PC-3 (cell line): ENCODE results near the gene KRT6C. TPM values are rescaled to one million over a fixed set of nuclear protein-coding genes. Genes with fewer than 3 reads are reported as not detected.

Experiments used
- ATAC-seq: fragments of 200-7000 bp; cut with Tn5 transposase; 2 replicates; pipeline ENCODE4 v1.9.1; 2020; ENCODE audit warnings: mild to moderate bottlenecking, moderate library complexity
- BruUV-seq: library from RNA; stranded (reverse); fragments of 400-500 nt; replicated peaks from 2 replicates; lab custom pipeline; 2021; lab: Mats Ljungman, UMichigan
- CTCF ChIA-PET: fragments of 300-600 bp; sonication (Branson Sonifier 250); formaldehyde crosslinking; loops from one replicate; lab custom pipeline; 2022; ENCODE audit warnings: antibody characterized with exemption; lab: Charles Lee
- POLR2A ChIA-PET: fragments of 300-600 bp; sonication (Branson Sonifier 250); formaldehyde crosslinking; loops from one replicate; lab custom pipeline; 2022; ENCODE audit warnings: antibody characterized with exemption; ENCODE audit not compliant: unreplicated experiment; lab: Charles Lee
- DNase-seq: peaks from one replicate; pipeline ENCODE4 v3.0.0-alpha.2; 2015
- H2AFZ ChIP-seq: fragments of 300-600 bp; sonication (generic); 2 replicates; pipeline ENCODE4 v1.6.0; 2016; ENCODE audit warnings: antibody characterized with exemption, low read length
- H3F3A ChIP-seq: fragments of 300-600 bp; sonication (generic); one replicate; pipeline ENCODE4 v1.6.0; 2017; ENCODE audit warnings: antibody characterized with exemption, low read length, control low read depth, mild to moderate bottlenecking; ENCODE audit not compliant: unreplicated experiment
- H3K27ac ChIP-seq: fragments of 300-600 bp; sonication (generic); 2 replicates; pipeline ENCODE4 v1.5.1; 2016; ENCODE audit warnings: mild to moderate bottlenecking, low read length
- H3K27me3 ChIP-seq: fragments of 300-600 bp; sonication (generic); 2 replicates; pipeline ENCODE4 v1.6.1; 2016; ENCODE audit warnings: low read length, mixed read lengths
- H3K36me3 ChIP-seq: fragments of 300-600 bp; sonication (generic); 2 replicates; pipeline ENCODE4 v1.6.1; 2016; ENCODE audit warnings: low read depth, mixed run types, low read length, mixed read lengths
- H3K4me1 ChIP-seq: fragments of 300-600 bp; sonication (generic); 2 replicates; pipeline ENCODE4 v1.5.1; 2016; ENCODE audit warnings: low read length; ENCODE audit not compliant: insufficient read depth
- H3K4me2 ChIP-seq: fragments of 300-600 bp; sonication (generic); 2 replicates; pipeline ENCODE4 v1.6.0; 2016; ENCODE audit warnings: low read length
- H3K4me3 ChIP-seq: fragments of 300-600 bp; sonication (generic); 2 replicates; pipeline ENCODE4 v1.5.1; 2016; ENCODE audit warnings: mild to moderate bottlenecking, low read length, mixed read lengths
- H3K79me2 ChIP-seq: fragments of 300-600 bp; sonication (generic); 2 replicates; pipeline ENCODE4 v1.6.1; 2017; ENCODE audit warnings: low read length, mixed read lengths
- H3K9ac ChIP-seq: fragments of 300-600 bp; sonication (generic); 2 replicates; pipeline ENCODE4 v1.6.0; 2016; ENCODE audit warnings: mild to moderate bottlenecking, low read length
- H3K9me2 ChIP-seq: fragments of 300-600 bp; sonication (generic); replicated peaks from 2 replicates; pipeline ENCODE4 v1.6.1; 2016; ENCODE audit warnings: mixed run types, low read length, mixed read lengths
- H3K9me3 ChIP-seq: fragments of 300-600 bp; sonication (generic); 2 replicates; pipeline ENCODE4 v1.6.1; 2016; ENCODE audit warnings: low read length, mixed read lengths
- H4K20me1 ChIP-seq: fragments of 300-600 bp; sonication (generic); 2 replicates; pipeline ENCODE4 v1.6.1; 2016; ENCODE audit warnings: low read length, mixed read lengths
- EZH2 ChIP-seq: fragments of 300-600 bp; sonication (generic); IDR thresholded peaks from one replicate; pipeline ENCODE4 v1.6.1; 2017; ENCODE audit warnings: antibody characterized with exemption, mild to moderate bottlenecking, low read length; ENCODE audit not compliant: unreplicated experiment
- EZH2phosphoT487 ChIP-seq: fragments of 300-600 bp; sonication (generic); IDR thresholded peaks from 2 replicates; pipeline ENCODE4 v1.6.1; 2018; ENCODE audit warnings: mild to moderate bottlenecking, antibody characterized with exemption, low read length, borderline replicate concordance
- intact Hi-C: fragments of 100-400 bp; cut with micrococcal nuclease; formaldehyde crosslinking; loops from 2 replicates; pipeline ENCODE4 v1.9.0; 2023
- total RNA-seq: library from RNA; depleted of rRNA; stranded (reverse); fragments of >200 nt; gene quantifications from 2 replicates; pipeline ENCODE4 v1.2.3, GENCODE V29; 2014
- TF ChIP-seq, protein P1 (sequence below): fragments of 300-600 bp; sonication (generic); conservative IDR thresholded peaks from 2 replicates; pipeline ENCODE4 v1.5.1; 2017; ENCODE audit warnings: antibody characterized with exemption, low read depth, mild to moderate bottlenecking, low read length

Gene KRT6C
- total RNA-seq, 1 experiment from 2014 or later = not detected

DNA sequence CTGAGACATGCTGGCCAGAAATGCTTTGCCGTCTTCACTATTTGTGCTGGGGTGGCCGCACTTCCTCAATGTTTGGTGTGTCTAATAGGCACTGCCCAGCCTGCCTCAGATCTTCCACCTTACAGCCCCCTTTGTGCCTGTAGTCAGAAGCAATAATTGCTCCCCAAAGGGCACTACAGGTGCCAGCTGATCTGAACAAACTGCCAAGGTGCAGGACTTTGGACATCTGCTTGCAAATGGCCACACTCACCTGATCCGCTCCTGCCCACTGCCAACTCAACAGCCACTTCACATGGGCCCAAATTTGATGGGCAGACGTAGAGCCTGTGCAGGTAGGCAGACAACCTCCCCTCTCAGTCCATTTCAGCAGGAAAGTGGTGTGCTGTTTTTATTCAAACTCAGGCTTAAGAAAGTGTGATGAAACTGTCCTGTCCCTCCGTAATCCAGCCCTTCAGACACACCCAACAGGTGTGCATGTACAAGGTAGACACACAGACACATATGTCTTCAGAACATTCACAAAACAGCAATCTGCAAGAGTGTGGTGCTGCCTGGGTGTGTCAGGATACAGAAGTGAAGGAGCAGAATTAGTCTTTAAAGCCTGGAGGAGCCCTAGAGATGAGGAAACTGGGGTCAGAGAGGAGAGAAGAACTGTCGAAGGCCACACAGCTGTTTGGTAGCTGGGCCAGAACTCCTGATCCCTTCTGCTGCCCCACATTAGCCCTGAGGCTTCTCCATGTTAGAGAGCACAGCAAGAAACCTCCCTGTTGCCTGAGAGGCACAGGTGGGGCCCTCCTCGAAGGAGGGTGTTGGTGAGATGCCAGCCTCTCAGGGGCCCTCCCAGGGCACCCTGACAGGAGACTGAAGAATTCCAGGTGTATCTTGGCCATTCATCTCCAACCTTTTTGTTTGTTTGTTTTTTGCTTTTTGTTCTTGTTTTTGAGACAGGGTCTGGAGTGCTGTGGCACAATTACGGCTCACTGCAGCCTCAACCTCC, 35.0 kb downstream of the KRT6C start:
- TF ChIP-seq EZH2 (no peak), EZH2phosphoT487 (no peak)
- TF ChIP-seq, protein P1, sequence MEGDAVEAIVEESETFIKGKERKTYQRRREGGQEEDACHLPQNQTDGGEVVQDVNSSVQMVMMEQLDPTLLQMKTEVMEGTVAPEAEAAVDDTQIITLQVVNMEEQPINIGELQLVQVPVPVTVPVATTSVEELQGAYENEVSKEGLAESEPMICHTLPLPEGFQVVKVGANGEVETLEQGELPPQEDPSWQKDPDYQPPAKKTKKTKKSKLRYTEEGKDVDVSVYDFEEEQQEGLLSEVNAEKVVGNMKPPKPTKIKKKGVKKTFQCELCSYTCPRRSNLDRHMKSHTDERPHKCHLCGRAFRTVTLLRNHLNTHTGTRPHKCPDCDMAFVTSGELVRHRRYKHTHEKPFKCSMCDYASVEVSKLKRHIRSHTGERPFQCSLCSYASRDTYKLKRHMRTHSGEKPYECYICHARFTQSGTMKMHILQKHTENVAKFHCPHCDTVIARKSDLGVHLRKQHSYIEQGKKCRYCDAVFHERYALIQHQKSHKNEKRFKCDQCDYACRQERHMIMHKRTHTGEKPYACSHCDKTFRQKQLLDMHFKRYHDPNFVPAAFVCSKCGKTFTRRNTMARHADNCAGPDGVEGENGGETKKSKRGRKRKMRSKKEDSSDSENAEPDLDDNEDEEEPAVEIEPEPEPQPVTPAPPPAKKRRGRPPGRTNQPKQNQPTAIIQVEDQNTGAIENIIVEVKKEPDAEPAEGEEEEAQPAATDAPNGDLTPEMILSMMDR = no peak
- H3K27ac ChIP-seq = no peak overlapping the region
- no peak overlapping the region for H2AFZ ChIP-seq
- ChIA-PET POLR2A (no interaction called here), CTCF (no interaction called here)
- peaks cover 96% of the 10 kb centered on the region for H3K4me1 ChIP-seq
- no TSS peak for BruUV-seq
- ATAC-seq (no peak), DNase-seq (no peak)
- intact Hi-C loops = no loop called here
- H3K79me2 ChIP-seq = no peaks in the 10 kb centered on the region
- no peaks in the 10 kb centered on the region for H3K27me3 ChIP-seq
- H3K9ac ChIP-seq = no peak overlapping the region
- no peak overlapping the region for H3K4me2 ChIP-seq
- no peaks in the 10 kb centered on the region for H3K9me2 ChIP-seq
- no peaks in the 10 kb centered on the region for H4K20me1 ChIP-seq
- H3K9me3 ChIP-seq = no peaks in the 10 kb centered on the region
- no peaks in the 10 kb centered on the region for H3K36me3 ChIP-seq
- H3K4me3 ChIP-seq = no peak overlapping the region
- peaks cover 36% of the 10 kb centered on the region for H3F3A ChIP-seq

DNA sequence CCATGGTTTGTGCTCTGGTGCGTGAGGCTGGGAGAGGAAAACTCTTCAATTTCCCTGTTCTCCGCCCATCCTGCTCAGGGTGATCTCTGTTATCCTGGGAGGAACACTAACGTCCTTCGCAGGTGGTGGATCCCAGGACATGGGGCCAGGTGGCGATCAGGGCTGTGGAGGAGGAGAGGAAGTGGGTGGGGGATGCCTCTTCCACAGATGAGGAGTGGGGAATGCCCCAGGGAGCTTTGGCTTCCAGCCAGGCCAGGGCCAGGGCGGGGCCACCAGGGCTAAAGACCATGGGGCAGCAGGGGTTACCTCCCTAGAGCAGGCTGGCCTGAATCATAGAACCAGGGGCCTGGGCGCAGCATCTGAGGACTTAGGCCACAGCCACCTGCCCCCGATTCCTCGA, 36.1 kb downstream of the KRT6C start:
- POLR2A ChIA-PET = no interaction called here
- H3F3A ChIP-seq = peaks cover 31% of the 10 kb centered on the region
- no peak overlapping the region for H2AFZ ChIP-seq
- peaks cover 88% of the 10 kb centered on the region for H3K4me1 ChIP-seq
- no peak for ATAC-seq
- peak overlapping the region; percentile 74; the same call in 1 of the 2 replicates for H3K9ac ChIP-seq
- no peaks in the 10 kb centered on the region for H4K20me1 ChIP-seq
- H3K36me3 ChIP-seq = no peaks in the 10 kb centered on the region
- H3K79me2 ChIP-seq = no peaks in the 10 kb centered on the region
- peak overlapping the region; percentile 93 for H3K27ac ChIP-seq
- H3K4me2 ChIP-seq = no peak overlapping the region
- CTCF ChIA-PET = no interaction called here
- no peaks in the 10 kb centered on the region for H3K9me3 ChIP-seq
- no TSS peak for BruUV-seq
- H3K27me3 ChIP-seq = no peaks in the 10 kb centered on the region
- H3K4me3 ChIP-seq = no peak overlapping the region
- intact Hi-C loops = no loop called here
- no peak for TF ChIP-seq EZH2phosphoT487
- no peak for TF ChIP-seq EZH2
- TF ChIP-seq, protein P1 = no peak
- no peak for DNase-seq
- no peaks in the 10 kb centered on the region for H3K9me2 ChIP-seq
